ENCODE data around the gene NEUROG2. TPM values are rescaled to one million over a fixed set of nuclear protein-coding genes. Genes with fewer than 3 reads are reported as not detected.

NEUROG2 gene
- total and polyA plus RNA-seq, 9 of the 15 experiments (the other 6 are each of a cell fraction or from before 2014, with no cell fraction given), result 0.07 TPM; not detected in 7

GRCh38 chr4:112560084-112560483 is 44.1 kb upstream of the NEUROG2 start:
- no peak overlapping the region for H3K4me3 ChIP-seq
- intact Hi-C loops (cut with micrococcal nuclease) (no loop called here), in situ Hi-C loops (cut with MboI) (no loop called here)
- no peak overlapping the region for H3K27ac ChIP-seq (ENCODE audit: extremely low read depth, low read depth, low read length)
- FAIRE-seq, result peak; percentile 52
- no peaks in the 10 kb centered on the region for H3K27me3 ChIP-seq (ENCODE audit: control insufficient read depth in 2 of 2, insufficient read depth in 2 of 2, low read length in 2 of 2)
- no peaks in the 10 kb centered on the region for H3K9me3 ChIP-seq (replicated peaks; ENCODE audit: control insufficient read depth, insufficient read depth, low read depth, low read length)
- no peaks in the 10 kb centered on the region for H3K4me1 ChIP-seq (replicated peaks in 1 of 2; ENCODE audit: control insufficient read depth in 2 of 2, insufficient read depth in 2 of 2, low read length in 2 of 2)
- H3K9ac ChIP-seq (ENCODE audit: insufficient read depth in 1 of 2, low read depth in 2 of 2, low read length in 2 of 2), result no peak overlapping the region
- H2AFZ ChIP-seq (ENCODE audit: low read depth, low read length), result no peak overlapping the region
- BruUV-seq (replicated peaks), result no TSS peak
- no peaks in the 10 kb centered on the region for H4K20me1 ChIP-seq (replicated peaks; ENCODE audit: control insufficient read depth, insufficient read depth, low read length)
- TF ChIP-seq STAT5B (CRISPR knock-in tag; IDR thresholded peaks at IDR 0.05) (no peak), RBM14 (IDR thresholded peaks at IDR 0.05; ENCODE audit: borderline replicate concordance, insufficient read depth, low read depth, low read length) (no peak), TRIM24 (IDR thresholded peaks at IDR 0.05) (no peak), EZH2 (IDR thresholded peaks at IDR 0.05; ENCODE audit: borderline replicate concordance, low read depth, low read length) (no peak), EP400 (IDR thresholded peaks at IDR 0.05) (no peak), FOXA3 (CRISPR knock-in tag; conservative IDR thresholded peaks at IDR 0.05 in 1 of 2, IDR thresholded peaks at IDR 0.05 in 1 of 2) (no peak)
- H3K79me2 ChIP-seq (ENCODE audit: control insufficient read depth, insufficient read depth, low read length), result no peaks in the 10 kb centered on the region
- ChIA-PET CTCF (ENCODE audit: low intra/inter-chr PET ratio) (no interaction called here), POLR2A (interaction anchor here (1.2 kb wide), 1 partner anchor 16 kb away, joined by 3 read pairs; no protein-coding TSS in a partner anchor)
- 92% methylated on average over 2 of the region's 2 CpGs for WGBS (ENCODE audit: insufficient coverage, low coverage, missing lambda C conversion rate)
- ATAC-seq, result no peak
- H3K4me2 ChIP-seq (ENCODE audit: insufficient read depth, low read length), result no peak overlapping the region
- no peaks in the 10 kb centered on the region for H3K9me1 ChIP-seq (ENCODE audit: control insufficient read depth, insufficient read depth, low read length)
- peaks cover 23% of the 10 kb centered on the region; the same call in 1 of the 3 replicates for H3K36me3 ChIP-seq (ENCODE audit: control insufficient read depth, insufficient read depth, low read length)
- DNase-seq (ENCODE audit: extremely low read depth in 1 of 4, low spot score in 3 of 4), result no peak

DNA sequence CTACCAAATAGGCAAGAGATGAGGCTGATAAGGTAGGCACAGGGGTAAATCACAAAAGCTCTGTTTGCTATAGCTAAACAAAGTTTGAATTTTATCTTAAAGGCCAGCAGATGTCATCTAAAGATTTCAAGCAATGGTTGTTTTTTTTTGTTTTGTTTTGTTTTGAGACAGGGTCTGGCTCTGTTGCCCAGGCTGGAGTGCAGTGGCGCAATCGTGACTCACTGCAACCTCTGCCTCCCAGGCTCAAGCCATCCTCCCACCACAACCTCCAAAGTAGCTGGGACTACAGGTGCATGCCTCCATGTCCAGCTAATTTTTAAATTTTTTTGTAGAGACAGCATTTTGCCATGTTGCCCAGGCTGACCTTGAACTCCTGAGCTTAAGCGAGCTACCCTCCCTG is 43.1 kb upstream of the NEUROG2 start:
- DNase-seq (ENCODE audit: extremely low read depth in 1 of 4, low spot score in 3 of 4) (no peak), ATAC-seq (no peak), FAIRE-seq (no peak)
- no peaks in the 10 kb centered on the region for H3K9me1 ChIP-seq (ENCODE audit: control insufficient read depth, insufficient read depth, low read length)
- H3K36me3 ChIP-seq (ENCODE audit: control insufficient read depth, insufficient read depth, low read length), result peaks cover 26% of the 10 kb centered on the region; the same call in 1 of the 3 replicates
- ChIA-PET POLR2A (no interaction called here), CTCF (ENCODE audit: low intra/inter-chr PET ratio) (no interaction called here)
- no peaks in the 10 kb centered on the region for H3K9me3 ChIP-seq (replicated peaks; ENCODE audit: control insufficient read depth, insufficient read depth, low read depth, low read length)
- H3K27ac ChIP-seq (ENCODE audit: extremely low read depth, low read depth, low read length), result no peak overlapping the region
- no peak overlapping the region for H2AFZ ChIP-seq (ENCODE audit: low read depth, low read length)
- in situ Hi-C loops (cut with MboI) (no loop called here), intact Hi-C loops (cut with micrococcal nuclease) (no loop called here)
- 85% methylated on average over 3 of the region's 3 CpGs for WGBS (ENCODE audit: insufficient coverage, low coverage, missing lambda C conversion rate)
- no TSS peak for BruUV-seq (replicated peaks)
- no peaks in the 10 kb centered on the region for H3K79me2 ChIP-seq (ENCODE audit: control insufficient read depth, insufficient read depth, low read length)
- H3K9ac ChIP-seq (ENCODE audit: insufficient read depth in 1 of 2, low read depth in 2 of 2, low read length in 2 of 2), result no peak overlapping the region
- H3K4me2 ChIP-seq (ENCODE audit: insufficient read depth, low read length), result no peak overlapping the region
- H3K4me3 ChIP-seq, result no peak overlapping the region
- H3K4me1 ChIP-seq (replicated peaks in 1 of 2; ENCODE audit: control insufficient read depth in 2 of 2, insufficient read depth in 2 of 2, low read length in 2 of 2), result no peaks in the 10 kb centered on the region
- no peaks in the 10 kb centered on the region for H4K20me1 ChIP-seq (replicated peaks; ENCODE audit: control insufficient read depth, insufficient read depth, low read length)
- H3K27me3 ChIP-seq (ENCODE audit: control insufficient read depth in 2 of 2, insufficient read depth in 2 of 2, low read length in 2 of 2), result no peaks in the 10 kb centered on the region
- TF ChIP-seq ZNF23 (CRISPR knock-in tag; IDR thresholded peaks at IDR 0.05), result no peak
- TF ChIP-seq MYC (IDR thresholded peaks at IDR 0.05; ENCODE audit: low read depth, low read length), result no peak
- no peak for TF ChIP-seq MYC (CRISPR knock-in tag; IDR thresholded peaks at IDR 0.05; ENCODE audit: borderline replicate concordance, low read depth)
- no peak for TF ChIP-seq SMAD3 (CRISPR knock-in tag; conservative IDR thresholded peaks at IDR 0.05)
- TF ChIP-seq, protein P1, sequence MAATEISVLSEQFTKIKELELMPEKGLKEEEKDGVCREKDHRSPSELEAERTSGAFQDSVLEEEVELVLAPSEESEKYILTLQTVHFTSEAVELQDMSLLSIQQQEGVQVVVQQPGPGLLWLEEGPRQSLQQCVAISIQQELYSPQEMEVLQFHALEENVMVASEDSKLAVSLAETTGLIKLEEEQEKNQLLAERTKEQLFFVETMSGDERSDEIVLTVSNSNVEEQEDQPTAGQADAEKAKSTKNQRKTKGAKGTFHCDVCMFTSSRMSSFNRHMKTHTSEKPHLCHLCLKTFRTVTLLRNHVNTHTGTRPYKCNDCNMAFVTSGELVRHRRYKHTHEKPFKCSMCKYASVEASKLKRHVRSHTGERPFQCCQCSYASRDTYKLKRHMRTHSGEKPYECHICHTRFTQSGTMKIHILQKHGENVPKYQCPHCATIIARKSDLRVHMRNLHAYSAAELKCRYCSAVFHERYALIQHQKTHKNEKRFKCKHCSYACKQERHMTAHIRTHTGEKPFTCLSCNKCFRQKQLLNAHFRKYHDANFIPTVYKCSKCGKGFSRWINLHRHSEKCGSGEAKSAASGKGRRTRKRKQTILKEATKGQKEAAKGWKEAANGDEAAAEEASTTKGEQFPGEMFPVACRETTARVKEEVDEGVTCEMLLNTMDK (IDR thresholded peaks at IDR 0.05; ENCODE audit: borderline replicate concordance, insufficient read depth, low read depth, low read length, poor library complexity, severe bottlenecking), result no peak

Data from K562 (cell line).